ENCODE data around the gene MTCH1. TPM values are rescaled to one million over a fixed set of nuclear protein-coding genes. Genes with fewer than 3 reads are reported as not detected.

Gene MTCH1
- total and polyA plus RNA-seq, 2 of the 4 experiments (the other 2 are of a cell fraction) = 215 to 263 TPM

DNA sequence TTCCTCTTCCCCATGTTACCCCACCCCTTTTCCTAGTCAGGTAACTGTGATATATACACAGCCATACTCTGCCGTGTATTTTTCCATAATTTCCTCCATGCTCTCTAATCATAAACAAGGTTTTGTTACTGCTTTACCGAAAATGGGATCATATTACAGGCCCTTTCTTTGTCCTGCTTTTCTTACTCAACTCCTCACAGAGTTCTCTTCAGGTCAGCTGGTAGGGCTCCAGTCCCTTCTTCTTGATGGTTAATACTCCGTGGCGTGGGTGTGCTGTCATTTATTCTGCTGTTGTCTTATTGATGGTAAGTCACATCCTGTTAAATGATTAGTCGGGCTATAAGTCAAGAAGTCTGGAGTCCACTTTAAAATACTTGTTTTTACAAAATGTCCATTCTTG is 56.4 kb downstream of the MTCH1 start:
- Histone ChIP-seq H3K9me1 (ENCODE audit: insufficient read depth, low read length) (peaks cover 19% of the 10 kb centered on the region), H3K4ac (ENCODE audit: low read depth, low read length) (0 out of 2 replicates have a peak overlapping the region, but pooled peaks have one; percentile 1), H3K36me3 (ENCODE audit: control insufficient read depth, insufficient read depth, low read length) (peaks cover 5% of the 10 kb centered on the region), H2BK5ac (ENCODE audit: low read depth, low read length, poor library complexity, severe bottlenecking) (peak overlapping the region; percentile 25), H3K23ac (ENCODE audit: low read depth, low read length) (no peak overlapping the region), H4K20me1 (ENCODE audit: insufficient read depth, low read length) (no peaks in the 10 kb centered on the region), H3K56ac (ENCODE audit: extremely low read depth, insufficient read depth, low read length) (no peak overlapping the region), H3K27ac (ENCODE audit: insufficient read depth, low read length) (no peak overlapping the region), H4K91ac (ENCODE audit: insufficient read depth, low read depth, low read length) (no peak overlapping the region), H2BK120ac (ENCODE audit: low read depth, low read length) (peak overlapping the region; percentile 1; the same call in 1 of the 2 replicates), H4K8ac (ENCODE audit: low read depth in 2 of 2, low read length in 2 of 2) (no peak overlapping the region), H2BK15ac (ENCODE audit: low read depth, low read length) (no peak overlapping the region), H2BK20ac (ENCODE audit: low read depth, low read length) (0 out of 2 replicates have a peak overlapping the region, but pooled peaks have one; percentile 6), H3K4me2 (ENCODE audit: low read depth, low read length) (peak overlapping the region; percentile 49), H2AK5ac (ENCODE audit: low read depth, low read length) (no peak overlapping the region), H4K5ac (ENCODE audit: low read depth, low read length) (no peak overlapping the region), H3K27me3 (ENCODE audit: control insufficient read depth, insufficient read depth, low read length) (no peaks in the 10 kb centered on the region), H3K14ac (replicated peaks; ENCODE audit: low read depth, low read length) (peak overlapping the region; percentile 3; the same call in 1 of the 2 replicates), H2AFZ (replicated peaks; ENCODE audit: low read length, poor library complexity) (no peak overlapping the region), H3K79me1 (ENCODE audit: low read depth in 1 of 2, low read length in 2 of 2) (peaks cover 0 to 3% of the 10 kb centered on the region in 2 experiments; a peak in 1 of 4 replicates), H3K4me1 (ENCODE audit: control insufficient read depth, insufficient read depth, low read length) (peaks cover 31% of the 10 kb centered on the region), H3K9ac (ENCODE audit: low read depth, low read length) (no peak overlapping the region), H3K18ac (ENCODE audit: low read depth, low read length) (no peak overlapping the region), H3K4me3 (ENCODE audit: insufficient read depth, low read depth, low read length) (no peak overlapping the region), H3K9me3 (ENCODE audit: control insufficient read depth, insufficient read depth, low read length) (no peaks in the 10 kb centered on the region), H2AK9ac (replicated peaks; ENCODE audit: low read depth, low read length, poor library complexity) (no peak overlapping the region)
- intact Hi-C loops (cut with micrococcal nuclease) = no loop called here
- dilution Hi-C loops (cut with HindIII; ENCODE audit: low sequenced_read_pairs, unreplicated experiment) = no loop called here
- POLR2A ChIA-PET (ENCODE audit: unreplicated experiment) = no interaction called here
- DNase-seq (peak; percentile 82), ATAC-seq (ENCODE audit: low read depth) (peak; percentile 64)
- CTCF ChIA-PET = interaction anchor here (0.7 kb wide), 1 partner anchor 17 kb away, joined by 3 read pairs; no protein-coding TSS in a partner anchor
- no TSS peak for BruUV-seq (replicated peaks)
- in situ Hi-C loops (cut with MboI; ENCODE audit: low sequenced_read_pairs) = no loop called here
- 0% methylated on average over 1 of the region's 5 CpGs; no CpG with 5 or more reads in 1 of the 2 experiments for WGBS, 2 experiments (ENCODE audit: extremely low coverage in 2 of 2, insufficient read length in 1 of 2)
- TF ChIP-seq CEBPB (IDR thresholded peaks at IDR 0.05; ENCODE audit: low read depth, low read length) (peak; percentile 64; the same call in 1 of the 2 replicates), FOS (IDR thresholded peaks at IDR 0.05; ENCODE audit: low read depth, low read length) (no peak)
- TF ChIP-seq, protein P1, sequence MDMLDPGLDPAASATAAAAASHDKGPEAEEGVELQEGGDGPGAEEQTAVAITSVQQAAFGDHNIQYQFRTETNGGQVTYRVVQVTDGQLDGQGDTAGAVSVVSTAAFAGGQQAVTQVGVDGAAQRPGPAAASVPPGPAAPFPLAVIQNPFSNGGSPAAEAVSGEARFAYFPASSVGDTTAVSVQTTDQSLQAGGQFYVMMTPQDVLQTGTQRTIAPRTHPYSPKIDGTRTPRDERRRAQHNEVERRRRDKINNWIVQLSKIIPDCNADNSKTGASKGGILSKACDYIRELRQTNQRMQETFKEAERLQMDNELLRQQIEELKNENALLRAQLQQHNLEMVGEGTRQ (IDR thresholded peaks at IDR 0.05; ENCODE audit: low read depth, low read length) = peak; percentile 26; the same call in 1 of the 2 replicates

All from IMR-90 (cell line).